Right hindlimb (tissue), 1 donor: ENCODE results near the gene TEC.

Experiments used
- DNase-seq: peaks from one replicate; pipeline ENCODE4 v3.0.0-alpha.2; 2018

The TEC gene

GRCh38 chr4:48267574-48267973 lies 2.1 kb downstream of the TEC start:
- no peak for DNase-seq

- DNase-seq = no peak
Observed at GRCh38 chr4:48266781-48267180, 2.9 kb downstream of the TEC start.

GRCh38 chr4:48262926-48263325 lies 6.7 kb downstream of the TEC start:
- no peak for DNase-seq

GRCh38 chr4:48262484-48262883 lies 7.2 kb downstream of the TEC start:
- DNase-seq = no peak

- DNase-seq = no peak
Observed at GRCh38 chr4:48261281-48261680, 8.4 kb downstream of the TEC start.

- DNase-seq = no peak
Observed at GRCh38 chr4:48259748-48260147, 9.9 kb downstream of the TEC start.

- DNase-seq = no peak
Observed at GRCh38 chr4:48258845-48259397, 10.7 kb downstream of the TEC start.

- DNase-seq = no peak
Observed at GRCh38 chr4:48255959-48256342, 13.7 kb downstream of the TEC start.

- DNase-seq = no peak
Observed at GRCh38 chr4:48255072-48255958, 14.3 kb downstream of the TEC start.

- peak; percentile 41 for DNase-seq
Observed at GRCh38 chr4:48254381-48255071, 15.1 kb downstream of the TEC start.

GRCh38 chr4:48252313-48252712 lies 17.3 kb downstream of the TEC start:
- no peak for DNase-seq

GRCh38 chr4:48250980-48251379 lies 18.7 kb downstream of the TEC start:
- no peak for DNase-seq

GRCh38 chr4:48250343-48250742 lies 19.3 kb downstream of the TEC start:
- no peak for DNase-seq

GRCh38 chr4:48249378-48249777 lies 20.3 kb downstream of the TEC start:
- DNase-seq = no peak

- no peak for DNase-seq
Observed at GRCh38 chr4:48248559-48248953, 21.1 kb downstream of the TEC start.

- DNase-seq = no peak
Observed at GRCh38 chr4:48247878-48248558, 21.6 kb downstream of the TEC start.

- no peak for DNase-seq
Observed at GRCh38 chr4:48247142-48247877, 22.3 kb downstream of the TEC start.

- DNase-seq = no peak
Observed at GRCh38 chr4:48244665-48245064, 25.0 kb downstream of the TEC start.

- no peak for DNase-seq
Observed at GRCh38 chr4:48243887-48244286, 25.8 kb downstream of the TEC start.

- DNase-seq = no peak
Observed at GRCh38 chr4:48243429-48243828, 26.2 kb downstream of the TEC start.

- no peak for DNase-seq
Observed at GRCh38 chr4:48242511-48243195, 27.0 kb downstream of the TEC start.

GRCh38 chr4:48241731-48242130 lies 27.9 kb downstream of the TEC start:
- DNase-seq = no peak
